Central memory CD4-positive, alpha-beta T cell (primary cell): ENCODE data around the gene MED27.

ENCODE experiments used
- DNase-seq: peaks from one replicate; pipeline ENCODE4 v3.0.0; 2022

Gene MED27

DNA sequence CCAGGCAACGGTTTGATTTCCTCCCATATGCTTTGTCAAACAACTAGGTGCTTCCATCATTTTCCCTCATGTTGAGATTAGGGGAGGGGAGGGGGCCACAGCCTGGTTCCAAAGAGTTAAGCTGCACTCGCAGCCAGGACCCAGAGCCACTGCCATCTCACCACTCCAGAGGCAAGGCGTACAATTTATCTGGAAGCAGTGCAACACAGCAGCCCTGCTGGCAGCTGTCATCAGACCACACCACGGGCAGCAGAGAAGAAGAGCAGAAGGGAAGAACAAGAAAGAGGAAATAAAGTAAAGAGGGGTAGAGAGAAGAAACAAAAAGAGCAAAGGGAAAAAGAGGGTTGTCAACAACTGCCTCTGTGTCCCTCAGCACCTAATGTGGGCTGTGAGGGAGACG, 38.9 kb downstream of the MED27 start:
- DNase-seq = no peak

GRCh38 chr9:132040246-132040645, 39.4 kb downstream of the MED27 start:
- no peak for DNase-seq

- no peak for DNase-seq
These were observed 40.4 kb downstream of the MED27 start for GRCh38 chr9:132039284-132039683.

- DNase-seq = no peak
These were observed 42.2 kb downstream of the MED27 start for GRCh38 chr9:132037458-132037857.

DNA sequence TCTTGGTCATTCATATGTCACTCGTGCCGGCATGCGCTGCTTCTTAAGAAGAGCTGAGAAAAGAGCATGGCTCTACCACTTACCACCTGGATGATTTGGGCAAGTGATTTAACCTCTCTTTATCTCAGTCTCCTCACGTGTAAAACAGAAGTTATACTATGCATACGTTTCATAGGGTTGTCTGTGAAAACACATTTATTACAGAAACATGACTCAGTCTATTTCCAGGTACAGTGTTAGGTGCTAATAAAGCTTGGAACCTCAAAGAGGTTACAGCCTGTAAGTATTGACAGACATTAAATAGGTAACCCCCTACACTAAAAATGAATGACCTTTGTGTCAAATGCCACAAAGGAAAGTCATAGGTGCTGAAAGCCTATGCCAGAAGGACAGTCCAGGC, 43.1 kb downstream of the MED27 start:
- DNase-seq = no peak

- no peak for DNase-seq
These were observed 44.0 kb downstream of the MED27 start for GRCh38 chr9:132035679-132036078.

GRCh38 chr9:132032238-132032950, 47.3 kb downstream of the MED27 start:
- no peak for DNase-seq

- DNase-seq = no peak
These were observed 48.0 kb downstream of the MED27 start for GRCh38 chr9:132031467-132032237.

DNA sequence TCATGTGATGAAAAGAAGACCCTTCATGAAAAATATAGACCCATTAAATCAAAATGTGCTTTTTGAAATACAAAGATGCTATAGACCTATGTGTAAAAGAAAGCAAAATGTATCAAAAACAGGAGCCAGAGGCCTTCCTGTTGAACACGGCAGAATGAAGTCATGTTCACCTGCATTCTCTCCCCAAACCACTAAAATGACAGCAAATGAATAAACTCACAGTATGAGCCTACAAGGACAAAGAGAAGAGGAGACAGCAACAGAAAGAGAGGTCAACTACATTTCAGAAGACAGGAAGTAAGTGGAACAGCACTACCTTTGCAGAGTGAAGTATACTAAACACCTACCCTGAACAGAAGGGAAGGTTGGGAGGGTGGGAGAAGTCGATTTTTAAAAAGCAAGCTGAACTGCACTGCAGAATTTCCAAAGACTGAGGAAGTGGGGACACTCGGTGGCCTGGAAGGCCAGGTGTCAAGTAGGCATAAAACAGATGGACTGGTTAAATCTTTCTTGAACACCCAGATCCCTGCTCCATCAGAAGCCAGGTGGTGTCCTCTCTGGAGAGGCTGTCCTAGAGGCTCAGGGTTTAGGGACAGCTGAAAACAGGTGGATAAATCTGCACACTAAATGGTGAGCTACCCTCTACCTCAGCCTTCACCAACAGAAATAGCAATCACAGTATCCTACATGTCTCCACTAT, 48.9 kb downstream of the MED27 start:
- DNase-seq = no peak

GRCh38 chr9:132027752-132028663, 51.7 kb downstream of the MED27 start:
- DNase-seq = no peak

GRCh38 chr9:132026932-132027585, 52.6 kb downstream of the MED27 start:
- no peak for DNase-seq

GRCh38 chr9:132025766-132026165, 53.9 kb downstream of the MED27 start:
- no peak for DNase-seq

GRCh38 chr9:132024589-132024988, 55.1 kb downstream of the MED27 start:
- DNase-seq = no peak

- no peak for DNase-seq
These were observed 56.1 kb downstream of the MED27 start for GRCh38 chr9:132023419-132024180.

DNA sequence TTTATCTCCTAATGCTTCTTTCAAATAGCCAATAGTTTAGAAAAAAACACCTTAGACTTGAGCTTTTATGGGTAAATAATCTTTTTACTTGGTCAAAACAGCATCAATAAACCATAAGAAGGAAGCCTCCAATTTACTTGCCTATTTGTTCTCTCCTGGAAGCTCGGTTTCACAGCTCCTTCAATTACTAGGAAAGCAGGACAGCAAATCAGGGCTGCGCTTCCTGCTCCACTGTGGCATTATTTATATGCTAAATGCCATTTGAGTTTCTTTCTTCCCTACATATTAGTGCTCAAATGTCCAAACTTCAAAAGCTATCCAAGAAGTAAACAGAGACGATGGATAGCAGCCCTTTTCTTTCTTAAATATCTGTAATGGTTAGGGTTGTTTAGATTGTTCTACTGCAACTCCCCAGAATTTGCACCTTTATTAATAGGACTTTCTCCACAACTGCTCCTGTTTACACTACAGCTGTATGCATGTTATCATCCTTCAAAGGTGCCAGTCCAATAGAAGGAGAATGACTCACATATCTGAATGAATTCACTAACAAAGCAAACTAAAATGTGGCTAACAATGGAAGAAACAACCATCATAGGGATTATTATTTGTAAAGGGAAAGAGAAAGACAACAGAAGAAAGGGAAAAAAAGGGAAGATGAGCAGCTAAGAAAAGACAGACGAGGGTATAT, 58.7 kb downstream of the MED27 start:
- DNase-seq = no peak

DNA sequence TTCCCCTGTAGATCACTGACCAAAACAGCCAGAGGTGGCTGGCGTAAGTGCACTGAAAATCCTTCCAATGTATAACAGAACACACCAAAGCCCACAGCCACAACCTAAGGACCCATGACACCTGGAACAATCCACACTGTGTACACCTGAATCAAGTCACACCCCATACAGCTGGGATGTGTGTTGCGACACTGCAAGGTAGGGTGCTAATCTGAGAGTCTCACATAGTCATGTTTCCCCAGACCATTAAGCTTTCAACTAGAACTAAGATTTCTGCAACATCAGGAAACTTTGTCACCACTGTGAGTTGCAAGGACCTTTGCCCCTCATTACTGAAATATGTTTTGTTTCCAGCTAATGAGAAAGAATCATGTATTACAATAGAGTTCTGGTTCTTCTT, 59.4 kb downstream of the MED27 start:
- DNase-seq = no peak

- no peak for DNase-seq
These were observed 60.0 kb downstream of the MED27 start for GRCh38 chr9:132019702-132020101.

DNA sequence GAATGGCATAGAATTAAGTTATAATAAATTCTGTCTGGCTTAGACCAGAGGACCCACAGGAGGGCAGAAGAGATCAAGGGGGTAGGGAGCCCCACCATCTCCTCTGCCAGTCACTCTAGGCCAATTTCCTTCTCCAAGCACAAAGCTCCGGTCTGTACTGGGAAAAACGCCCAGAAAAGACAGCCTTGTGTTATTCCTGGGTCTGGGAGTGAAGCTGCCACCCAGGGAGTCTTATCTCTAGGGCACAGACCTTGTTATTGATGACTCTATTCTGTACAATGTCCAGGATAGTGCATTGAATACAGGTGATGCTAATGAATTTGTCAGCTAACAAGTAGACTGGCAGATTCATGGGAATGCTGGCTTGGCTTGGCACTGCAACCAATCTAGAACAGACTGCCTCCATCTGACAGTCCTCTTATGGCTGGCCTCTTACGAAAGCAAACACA, 60.7 kb downstream of the MED27 start:
- DNase-seq = no peak

- no peak for DNase-seq
These were observed 63.2 kb downstream of the MED27 start for GRCh38 chr9:132016456-132016855.

- no peak for DNase-seq
These were observed 63.8 kb downstream of the MED27 start for GRCh38 chr9:132015866-132016265.
